H9 (cell line): Measurements from ENCODE around the gene R3HDM4. TPM values are rescaled to one million over a fixed set of nuclear protein-coding genes. Genes with fewer than 3 reads are reported as not detected.
"Not testable (repeated sequence)": the region's sequence is repeated elsewhere in the genome, so short reads cannot be mapped to it uniquely, and the experiment has no call there.

Experiments used
- DNase-seq: peaks from one replicate; pipeline ENCODE4 v3.0.0-alpha.2; 2017
- H2AFZ ChIP-seq: one replicate; pipeline ENCODE4 v1.6.1; 2013; ENCODE audit warnings: mild to moderate bottlenecking, low read length, control low read depth, moderate library complexity
- H2AK5ac ChIP-seq: 2 replicates; pipeline ENCODE4 v1.6.1; 2013; ENCODE audit warnings: low read length, control low read depth, mixed read lengths; ENCODE audit not compliant: insufficient read length
- H2BK120ac ChIP-seq: one replicate; pipeline ENCODE4 v1.6.1; 2013; ENCODE audit warnings: low read depth, mild to moderate bottlenecking, low read length, control low read depth, inconsistent platforms; ENCODE audit not compliant: poor library complexity, severe bottlenecking
- H2BK12ac ChIP-seq: 2 replicates; pipeline ENCODE4 v1.6.1; 2013; ENCODE audit warnings: low read length, control low read depth, mixed read lengths, low read depth; ENCODE audit not compliant: insufficient read length
- H2BK15ac ChIP-seq: 2 replicates; pipeline ENCODE4 v1.6.1; 2013; ENCODE audit warnings: low read depth, low read length, control low read depth
- H2BK20ac ChIP-seq: one replicate; pipeline ENCODE4 v1.6.1; 2013; ENCODE audit warnings: low read depth, mild to moderate bottlenecking, low read length, control low read depth, inconsistent platforms; ENCODE audit not compliant: poor library complexity, severe bottlenecking
- H2BK5ac ChIP-seq: 2 replicates; pipeline ENCODE4 v1.6.1; 2013; ENCODE audit warnings: low read length, control low read depth, mixed read lengths; ENCODE audit not compliant: insufficient read length
- H3K14ac ChIP-seq: 2 replicates; pipeline ENCODE4 v1.6.1; 2013; ENCODE audit warnings: low read length, control low read depth; ENCODE audit not compliant: insufficient read depth
- H3K18ac ChIP-seq: 2 replicates; pipeline ENCODE4 v1.6.1; 2013; ENCODE audit warnings: low read depth, mild to moderate bottlenecking, mixed read lengths, low read length, control low read depth; ENCODE audit not compliant: insufficient read length
- H3K23ac ChIP-seq: 2 replicates; pipeline ENCODE4 v1.6.1; 2013; ENCODE audit warnings: low read length, control low read depth, mixed read lengths, low read depth; ENCODE audit not compliant: insufficient read length
- H3K23me2 ChIP-seq: 2 replicates; pipeline ENCODE4 v1.6.1; 2013; ENCODE audit warnings: low read depth, mild to moderate bottlenecking, mixed read lengths, low read length, control low read depth; ENCODE audit not compliant: insufficient read length, poor library complexity, severe bottlenecking
- H3K27ac ChIP-seq: 2 replicates; pipeline ENCODE4 v1.5.1; 2013; ENCODE audit warnings: low read length, control low read depth, mixed read lengths, low read depth; ENCODE audit not compliant: insufficient read length
- H3K27me3 ChIP-seq: 2 replicates; pipeline ENCODE4 v1.6.1; 2013; ENCODE audit warnings: low read length, control low read depth, inconsistent platforms; ENCODE audit not compliant: insufficient read depth
- H3K4ac ChIP-seq: 2 replicates; pipeline ENCODE4 v1.6.1; 2013; ENCODE audit warnings: low read depth, mild to moderate bottlenecking, control low read depth, inconsistent platforms, low read length, moderate library complexity
- H3K4me1 ChIP-seq: 2 replicates; pipeline ENCODE4 v1.6.1; 2013; ENCODE audit warnings: low read length, control low read depth, inconsistent platforms; ENCODE audit not compliant: insufficient read depth
- H3K4me2 ChIP-seq: 2 replicates; pipeline ENCODE4 v1.6.1; 2013; ENCODE audit warnings: low read length, control low read depth, mixed read lengths; ENCODE audit not compliant: insufficient read length, insufficient read depth
- H3K56ac ChIP-seq: 2 replicates; pipeline ENCODE4 v1.6.1; 2013; ENCODE audit warnings: low read depth, mild to moderate bottlenecking, mixed read lengths, low read length, control low read depth; ENCODE audit not compliant: insufficient read length
- H3K79me1 ChIP-seq: 2 replicates; pipeline ENCODE4 v1.6.1; 2013; ENCODE audit warnings: low read depth, mild to moderate bottlenecking, moderate library complexity, low read length, control low read depth, inconsistent platforms; ENCODE audit not compliant: insufficient read depth, poor library complexity, severe bottlenecking
- H3K79me2 ChIP-seq: 2 replicates; pipeline ENCODE4 v1.6.1; 2013; ENCODE audit warnings: low read length, control low read depth, inconsistent platforms; ENCODE audit not compliant: insufficient read depth
- H3K9ac ChIP-seq: 2 replicates; pipeline ENCODE4 v1.6.1; 2013; ENCODE audit warnings: low read length, control low read depth, mixed read lengths; ENCODE audit not compliant: insufficient read length; ENCODE audit errors: extremely low read depth
- H3K9me3 ChIP-seq: one replicate; pipeline ENCODE4 v1.6.1; 2013; ENCODE audit warnings: low read depth, low read length, inconsistent platforms; ENCODE audit not compliant: control insufficient read depth
- H3T11ph ChIP-seq: one replicate; pipeline ENCODE4 v1.6.1; 2013; ENCODE audit warnings: mild to moderate bottlenecking, low read length, control low read depth, inconsistent platforms
- H4K20me1 ChIP-seq: one replicate; pipeline ENCODE4 v1.6.1; 2013; ENCODE audit not compliant: control insufficient read depth, insufficient read length, insufficient read depth
- H4K5ac ChIP-seq: 2 replicates; pipeline ENCODE4 v1.6.1; 2013; ENCODE audit warnings: low read depth, mild to moderate bottlenecking, mixed read lengths, low read length, control low read depth; ENCODE audit not compliant: insufficient read length
- H4K8ac ChIP-seq: replicated peaks from 2 replicates; pipeline ENCODE4 v1.6.1; 2013; ENCODE audit warnings: low read length, control low read depth, mixed read lengths, low read depth; ENCODE audit not compliant: insufficient read length
- H4K91ac ChIP-seq: 2 replicates; pipeline ENCODE4 v1.6.1; 2013; ENCODE audit warnings: low read depth, mild to moderate bottlenecking, moderate library complexity, mixed read lengths, low read length, control low read depth; ENCODE audit not compliant: insufficient read length
- H3K27ac Mint-ChIP-seq, 3 experiments: 2 replicates in 2 of 3; 3 replicates in 1 of 3; pipeline ENCODE4 v1.8.0; 2020 to 2021; ENCODE audit warnings: mixed read lengths in 3 of 3, mild to moderate bottlenecking in 1 of 3, moderate library complexity in 1 of 3
- H3K27me3 Mint-ChIP-seq: 2 replicates; pipeline ENCODE4 v1.8.0; 2021; ENCODE audit warnings: low read depth, mild to moderate bottlenecking, moderate library complexity, mixed read lengths
- H3K36me3 Mint-ChIP-seq, 3 experiments: 2 replicates in 2 of 3; 3 replicates in 1 of 3; pipeline ENCODE4 v1.8.0; 2020 to 2021; ENCODE audit warnings: low read depth in 3 of 3, mixed read lengths in 3 of 3; ENCODE audit not compliant: insufficient read depth in 1 of 3
- H3K4me1 Mint-ChIP-seq, 2 experiments: 2 replicates each; pipeline ENCODE4 v1.8.0; 2020; ENCODE audit warnings: mixed read lengths in 2 of 2
- H3K4me3 Mint-ChIP-seq, 2 experiments: 2 replicates in 1 of 2; 3 replicates in 1 of 2; pipeline ENCODE4 v1.8.0; 2020 to 2021; ENCODE audit warnings: mild to moderate bottlenecking in 2 of 2, mixed read lengths in 2 of 2, moderate library complexity in 1 of 2
- H3K9me3 Mint-ChIP-seq, 2 experiments: 2 replicates in 1 of 2; 3 replicates in 1 of 2; pipeline ENCODE4 v1.8.0; 2020; ENCODE audit warnings: mild to moderate bottlenecking in 2 of 2, mixed read lengths in 2 of 2, moderate library complexity in 1 of 2
- CTCF ChIP-seq: fragments of 200-600 bp; sonication (generic); conservative IDR thresholded peaks from 3 replicates; pipeline ENCODE4 v1.8.0; 2021; ENCODE audit warnings: antibody characterized with exemption, mild to moderate bottlenecking
- WGBS: extraction: QIAGEN DNeasy Blood & Tissue Kit; methylation state at CpG from one replicate; pipeline ENCODE4 v1.1.7; 2013; ENCODE audit warnings: missing lambda C conversion rate, low lambda C conversion rate, mixed read lengths; ENCODE audit not compliant: insufficient read length; ENCODE audit errors: extremely low coverage; 5-methylcytosine and 5-hydroxymethylcytosine counted together
- total RNA-seq: library from RNA; stranded (reverse); gene quantifications from 2 replicates; pipeline ENCODE4 v1.2.1, GENCODE V29; 2021

Gene R3HDM4
- total RNA-seq, 1 experiment from 2014 or later, result 66.4 TPM

DNA sequence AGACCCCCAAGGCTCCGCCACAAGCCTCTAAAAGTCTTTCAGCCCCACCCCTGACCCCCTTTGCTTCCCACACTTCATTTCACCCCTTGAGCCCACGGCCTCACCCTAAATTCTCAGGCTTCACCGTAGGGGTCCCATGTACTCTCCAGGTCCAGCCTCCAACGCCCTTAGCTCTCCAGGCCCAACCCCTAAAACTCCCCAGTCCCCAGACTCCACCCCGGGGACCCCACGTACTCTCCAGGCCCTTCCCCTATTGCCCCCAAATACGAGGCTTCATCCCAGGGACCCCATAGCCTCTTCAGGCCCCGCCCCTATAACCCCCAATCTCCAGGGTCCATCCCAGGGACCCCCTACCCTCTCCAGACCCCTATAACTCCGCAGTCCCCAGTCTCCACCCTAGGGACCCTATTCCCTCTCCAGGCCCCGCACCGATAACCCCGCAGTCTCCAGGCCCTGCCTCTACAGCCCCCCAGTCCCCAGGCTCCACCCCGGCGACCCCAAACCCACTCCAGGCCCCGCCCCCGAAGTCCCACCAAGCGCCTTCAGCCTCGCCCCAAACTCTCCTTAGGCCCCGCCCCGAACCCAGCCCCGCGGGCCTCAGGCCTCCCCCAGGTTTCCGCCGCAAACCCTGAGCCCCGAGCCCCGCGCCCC, 20.7 kb downstream of the R3HDM4 start:
- H3K9me3 Mint-ChIP-seq, result no peaks in the 10 kb centered on the region; a peak in 1 of 5 replicates
- H3K9me3 ChIP-seq, result no peaks in the 10 kb centered on the region
- no peak overlapping the region for H3K14ac ChIP-seq
- H4K8ac ChIP-seq, result no peak overlapping the region
- peak overlapping the region; percentile 56 for H3K4me2 ChIP-seq
- H2AK5ac ChIP-seq, result no peak overlapping the region
- H2AFZ ChIP-seq, result no peak overlapping the region
- TF ChIP-seq CTCF, result no peak
- H2BK5ac ChIP-seq, result no peak overlapping the region
- H3K36me3 Mint-ChIP-seq, result peaks cover 0 to 35% (median 28%) of the 10 kb centered on the region in 3 experiments; a peak in 6 of 7 replicates
- H3K23ac ChIP-seq, result no peak overlapping the region
- peak overlapping the region; percentile 76 to 90 for H3K4me3 Mint-ChIP-seq
- H3K27me3 Mint-ChIP-seq, result peaks cover 4% of the 10 kb centered on the region; the same call in 1 of the 2 replicates
- DNase-seq, result no peak
- no CpG with 5 or more reads among the region's 27 CpGs for WGBS
- no peak overlapping the region for H2BK15ac ChIP-seq
- H2BK12ac ChIP-seq, result no peak overlapping the region
- no peak overlapping the region for H3K27ac ChIP-seq
- H3K56ac ChIP-seq, result no peak overlapping the region
- no peak overlapping the region for H3T11ph ChIP-seq
- no peak overlapping the region for H4K5ac ChIP-seq
- no peak overlapping the region for H3K18ac ChIP-seq
- peak overlapping the region in 2 of 3 experiments; percentile 40 to 48; a peak in 2 of 7 replicates for H3K27ac Mint-ChIP-seq
- peaks cover 4% of the 10 kb centered on the region for H3K23me2 ChIP-seq
- H3K4me1 ChIP-seq, result no peaks in the 10 kb centered on the region
- no peak overlapping the region for H2BK20ac ChIP-seq
- no peak overlapping the region for H3K4ac ChIP-seq
- H3K79me2 ChIP-seq, result no peaks in the 10 kb centered on the region; the same call in 1 of the 2 replicates
- H4K91ac ChIP-seq, result no peak overlapping the region
- H3K79me1 ChIP-seq, result no peaks in the 10 kb centered on the region
- H4K20me1 ChIP-seq, result peaks cover 2% of the 10 kb centered on the region
- no peaks in the 10 kb centered on the region for H3K27me3 ChIP-seq
- peak overlapping the region; percentile 36 for H3K9ac ChIP-seq
- H3K4me1 Mint-ChIP-seq, result peaks cover 3 to 6% of the 10 kb centered on the region in 2 experiments; a peak in 3 of 4 replicates
- no peak overlapping the region for H2BK120ac ChIP-seq

DNA sequence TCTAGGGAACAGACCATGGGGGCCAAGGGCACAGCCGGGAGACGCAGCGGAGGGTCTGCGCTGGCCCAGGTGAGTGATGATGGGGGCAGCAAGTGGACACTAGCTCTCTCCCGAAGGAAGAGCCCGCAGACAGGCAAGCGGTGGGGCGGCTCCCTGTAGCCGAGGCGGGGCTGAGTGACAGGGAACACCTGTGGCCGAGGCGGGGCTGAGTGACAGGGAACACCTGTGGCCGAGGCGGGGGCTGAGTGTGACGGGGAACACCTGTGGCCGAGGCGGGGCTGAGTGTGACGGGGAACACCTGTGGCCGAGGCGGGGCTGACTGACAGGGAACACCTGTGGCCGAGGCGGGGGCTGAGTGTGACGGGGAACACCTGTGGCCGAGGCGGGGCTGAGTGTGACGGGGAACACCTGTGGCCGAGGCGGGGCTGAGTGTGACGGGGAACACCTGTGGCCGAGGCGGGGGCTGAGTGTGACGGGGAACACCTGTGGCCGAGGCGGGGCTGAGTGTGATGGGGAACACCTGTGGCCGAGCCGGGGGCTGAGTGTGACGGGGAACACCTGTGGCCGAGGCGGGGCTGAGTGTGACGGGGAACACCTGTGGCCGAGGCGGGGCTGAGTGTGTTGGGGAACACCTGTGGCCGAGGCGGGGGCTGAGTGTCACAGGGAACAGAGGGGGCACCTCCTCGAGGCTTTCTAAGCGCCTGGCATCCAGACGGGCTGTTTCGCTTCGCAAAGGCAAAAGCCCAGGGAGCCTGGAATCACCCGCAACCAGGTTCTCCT, 21.4 kb downstream of the R3HDM4 start:
- H2BK5ac ChIP-seq, H3K23me2 ChIP-seq, H2BK15ac ChIP-seq, H2BK20ac ChIP-seq, H3K4ac ChIP-seq, H4K20me1 ChIP-seq, H2AFZ ChIP-seq, H4K5ac ChIP-seq, H2BK12ac ChIP-seq, H3K27me3 ChIP-seq, H3K79me2 ChIP-seq, H4K8ac ChIP-seq, DNase-seq, H3K9ac ChIP-seq, H3T11ph ChIP-seq, H3K27ac Mint-ChIP-seq, H3K9me3 Mint-ChIP-seq, H3K9me3 ChIP-seq, H3K23ac ChIP-seq, H3K27ac ChIP-seq, H3K56ac ChIP-seq, H4K91ac ChIP-seq, H3K27me3 Mint-ChIP-seq, H3K18ac ChIP-seq, H2AK5ac ChIP-seq, H3K4me1 Mint-ChIP-seq, H3K14ac ChIP-seq, H2BK120ac ChIP-seq, H3K4me1 ChIP-seq, H3K79me1 ChIP-seq: not testable (repeated sequence)
- no CpG with 5 or more reads among the region's 50 CpGs for WGBS
- peak overlapping the region; percentile 56 for H3K4me2 ChIP-seq
- Mint-ChIP-seq H3K4me3 (peak overlapping the region; percentile 76 to 90), H3K36me3 (peaks cover 0 to 34% (median 26%) of the 10 kb centered on the region in 3 experiments; a peak in 6 of 7 replicates)
